Activated T-helper 17 cell treated with anti-CD3 and anti-CD28 coated beads, Interleukin-2, amount 50 U/mL, for 72 hours (primary cell): ENCODE data around the gene NXPH1. TPM values are rescaled to one million over a fixed set of nuclear protein-coding genes. Genes with fewer than 3 reads are reported as not detected.

ENCODE experiments used
- ATAC-seq: fragments of 150-1000 bp; cut with Tn5 transposase; replicated peaks from 2 replicates; pipeline ENCODE4 v1.10.0; 2021; ENCODE audit warnings: mild to moderate bottlenecking, moderate library complexity
- H3K27ac Mint-ChIP-seq: one replicate; pipeline ENCODE4 v1.8.0; 2022; ENCODE audit warnings: mixed read lengths
- H3K27me3 Mint-ChIP-seq: one replicate; pipeline ENCODE4 v1.8.0; 2022; ENCODE audit warnings: mixed read lengths
- H3K36me3 Mint-ChIP-seq: one replicate; pipeline ENCODE4 v1.8.0; 2022; ENCODE audit warnings: low read depth, mild to moderate bottlenecking, mixed read lengths
- H3K4me1 Mint-ChIP-seq: one replicate; pipeline ENCODE4 v1.8.0; 2022; ENCODE audit warnings: mixed read lengths
- H3K4me3 Mint-ChIP-seq: one replicate; pipeline ENCODE4 v1.8.0; 2022; ENCODE audit warnings: mild to moderate bottlenecking, mixed read lengths
- H3K9me3 Mint-ChIP-seq: one replicate; pipeline ENCODE4 v1.8.0; 2022; ENCODE audit warnings: mixed read lengths
- total RNA-seq, 2 donors: library from RNA; stranded (reverse); gene quantifications; one replicate each; pipeline ENCODE4 v1.2.3, GENCODE V29; 2022

Gene NXPH1
- total RNA-seq, 2 donors from 2014 or later: not detected

GRCh38 chr7:8444468-8444769 is 11.0 kb downstream of the NXPH1 start:
- Mint-ChIP-seq H3K27ac (no peak overlapping the region), H3K36me3 (no peaks in the 10 kb centered on the region), H3K4me1 (peaks cover 4% of the 10 kb centered on the region), H3K4me3 (no peak overlapping the region), H3K9me3 (peaks cover 3% of the 10 kb centered on the region), H3K27me3 (peaks cover 57% of the 10 kb centered on the region)
- ATAC-seq: no peak

- no peak overlapping the region for H3K27ac Mint-ChIP-seq
- H3K9me3 Mint-ChIP-seq: peaks cover 4% of the 10 kb centered on the region
- H3K4me3 Mint-ChIP-seq: no peak overlapping the region
- ATAC-seq: no peak
- no peaks in the 10 kb centered on the region for H3K4me1 Mint-ChIP-seq
- H3K27me3 Mint-ChIP-seq: peaks cover 8% of the 10 kb centered on the region
- no peaks in the 10 kb centered on the region for H3K36me3 Mint-ChIP-seq
These were observed 20.1 kb downstream of the NXPH1 start for GRCh38 chr7:8453535-8453934.

- H3K9me3 Mint-ChIP-seq: peaks cover 4% of the 10 kb centered on the region
- no peaks in the 10 kb centered on the region for H3K4me1 Mint-ChIP-seq
- peaks cover 10% of the 10 kb centered on the region for H3K27me3 Mint-ChIP-seq
- no peak overlapping the region for H3K4me3 Mint-ChIP-seq
- no peak overlapping the region for H3K27ac Mint-ChIP-seq
- no peaks in the 10 kb centered on the region for H3K36me3 Mint-ChIP-seq
- ATAC-seq: no peak
These were observed 22.0 kb downstream of the NXPH1 start for GRCh38 chr7:8455426-8455825.

GRCh38 chr7:8462309-8462708 is 28.9 kb downstream of the NXPH1 start:
- Mint-ChIP-seq H3K4me3 (no peak overlapping the region), H3K27ac (no peak overlapping the region), H3K36me3 (no peaks in the 10 kb centered on the region)

GRCh38 chr7:8465338-8465737 is 31.9 kb downstream of the NXPH1 start:
- Mint-ChIP-seq H3K9me3 (no peaks in the 10 kb centered on the region), H3K27ac (no peak overlapping the region), H3K4me1 (no peaks in the 10 kb centered on the region), H3K36me3 (no peaks in the 10 kb centered on the region), H3K27me3 (peaks cover 13% of the 10 kb centered on the region), H3K4me3 (no peak overlapping the region)
- no peak for ATAC-seq

More at GRCh38 chr7:8462309-8462708, 28.9 kb downstream of the NXPH1 start:
- Mint-ChIP-seq H3K4me1 (no peaks in the 10 kb centered on the region), H3K27me3 (peaks cover 19% of the 10 kb centered on the region), H3K9me3 (no peaks in the 10 kb centered on the region)
- ATAC-seq: no peak

GRCh38 chr7:8480527-8480926 is 47.1 kb downstream of the NXPH1 start:
- Mint-ChIP-seq H3K4me1 (no peaks in the 10 kb centered on the region), H3K9me3 (peaks cover 8% of the 10 kb centered on the region), H3K4me3 (no peak overlapping the region), H3K27me3 (peaks cover 10% of the 10 kb centered on the region), H3K27ac (no peak overlapping the region), H3K36me3 (no peaks in the 10 kb centered on the region)
- ATAC-seq: no peak

- H3K9me3 Mint-ChIP-seq: peaks cover 7% of the 10 kb centered on the region
- H3K27me3 Mint-ChIP-seq: peaks cover 9% of the 10 kb centered on the region
- H3K4me1 Mint-ChIP-seq: no peaks in the 10 kb centered on the region
- H3K4me3 Mint-ChIP-seq: no peak overlapping the region
- no peaks in the 10 kb centered on the region for H3K36me3 Mint-ChIP-seq
- no peak for ATAC-seq
- H3K27ac Mint-ChIP-seq: no peak overlapping the region
These were observed 47.7 kb downstream of the NXPH1 start for GRCh38 chr7:8481096-8481495.

- ATAC-seq: no peak
- Mint-ChIP-seq H3K9me3 (peaks cover 3% of the 10 kb centered on the region), H3K4me3 (no peak overlapping the region), H3K36me3 (no peaks in the 10 kb centered on the region), H3K27ac (no peak overlapping the region), H3K27me3 (peaks cover 5% of the 10 kb centered on the region), H3K4me1 (no peaks in the 10 kb centered on the region)
These were observed 48.5 kb downstream of the NXPH1 start for GRCh38 chr7:8481752-8482446.

- Mint-ChIP-seq H3K9me3 (no peaks in the 10 kb centered on the region), H3K4me3 (no peak overlapping the region), H3K27ac (no peak overlapping the region), H3K36me3 (no peaks in the 10 kb centered on the region), H3K4me1 (no peaks in the 10 kb centered on the region), H3K27me3 (no peaks in the 10 kb centered on the region)
- no peak for ATAC-seq
These were observed 57.1 kb downstream of the NXPH1 start for GRCh38 chr7:8490391-8491045.

GRCh38 chr7:8491106-8491505 is 57.7 kb downstream of the NXPH1 start:
- ATAC-seq: no peak
- no peaks in the 10 kb centered on the region for H3K4me1 Mint-ChIP-seq
- no peaks in the 10 kb centered on the region for H3K27me3 Mint-ChIP-seq
- no peaks in the 10 kb centered on the region for H3K36me3 Mint-ChIP-seq
- H3K27ac Mint-ChIP-seq: no peak overlapping the region
- no peaks in the 10 kb centered on the region for H3K9me3 Mint-ChIP-seq
- H3K4me3 Mint-ChIP-seq: no peak overlapping the region

GRCh38 chr7:8491544-8492489 is 58.4 kb downstream of the NXPH1 start:
- Mint-ChIP-seq H3K4me3 (no peak overlapping the region), H3K27ac (no peak overlapping the region), H3K27me3 (no peaks in the 10 kb centered on the region), H3K36me3 (no peaks in the 10 kb centered on the region), H3K9me3 (no peaks in the 10 kb centered on the region), H3K4me1 (no peaks in the 10 kb centered on the region)
- no peak for ATAC-seq

GRCh38 chr7:8499128-8499527 is 65.7 kb downstream of the NXPH1 start:
- no peak overlapping the region for H3K4me3 Mint-ChIP-seq
- no peak for ATAC-seq
- no peaks in the 10 kb centered on the region for H3K36me3 Mint-ChIP-seq
- no peaks in the 10 kb centered on the region for H3K4me1 Mint-ChIP-seq
- no peak overlapping the region for H3K27ac Mint-ChIP-seq
- no peaks in the 10 kb centered on the region for H3K27me3 Mint-ChIP-seq
- peaks cover 9% of the 10 kb centered on the region for H3K9me3 Mint-ChIP-seq

GRCh38 chr7:8500286-8500685 is 66.9 kb downstream of the NXPH1 start:
- H3K36me3 Mint-ChIP-seq: no peaks in the 10 kb centered on the region
- no peaks in the 10 kb centered on the region for H3K27me3 Mint-ChIP-seq
- no peak overlapping the region for H3K27ac Mint-ChIP-seq
- H3K4me1 Mint-ChIP-seq: no peaks in the 10 kb centered on the region
- no peak for ATAC-seq
- H3K4me3 Mint-ChIP-seq: no peak overlapping the region
- peaks cover 9% of the 10 kb centered on the region for H3K9me3 Mint-ChIP-seq

- Mint-ChIP-seq H3K4me3 (no peak overlapping the region), H3K36me3 (no peaks in the 10 kb centered on the region), H3K27ac (no peak overlapping the region), H3K27me3 (peaks cover 9% of the 10 kb centered on the region), H3K4me1 (no peaks in the 10 kb centered on the region), H3K9me3 (peaks cover 6% of the 10 kb centered on the region)
- ATAC-seq: no peak
These were observed 74.2 kb downstream of the NXPH1 start for GRCh38 chr7:8507566-8507965.

GRCh38 chr7:8509621-8510020 is 76.2 kb downstream of the NXPH1 start:
- ATAC-seq: no peak
- H3K27me3 Mint-ChIP-seq: peaks cover 9% of the 10 kb centered on the region
- no peak overlapping the region for H3K4me3 Mint-ChIP-seq
- no peaks in the 10 kb centered on the region for H3K9me3 Mint-ChIP-seq
- H3K36me3 Mint-ChIP-seq: no peaks in the 10 kb centered on the region
- H3K4me1 Mint-ChIP-seq: no peaks in the 10 kb centered on the region
- no peak overlapping the region for H3K27ac Mint-ChIP-seq
